ENCODE measurements around the gene GPR101.

Gene GPR101

GRCh38 chrX:137033774-137034507, at the start of gene GPR101:
Gene GPR101, minus strand, starts transcription at chrX:137033995. Its CDS starts 2,321 bp downstream, at chrX:137031674.
- DNase-seq (ENCODE audit: low read depth in 2 of 3, low spot score in 2 of 3), result no peak

DNA sequence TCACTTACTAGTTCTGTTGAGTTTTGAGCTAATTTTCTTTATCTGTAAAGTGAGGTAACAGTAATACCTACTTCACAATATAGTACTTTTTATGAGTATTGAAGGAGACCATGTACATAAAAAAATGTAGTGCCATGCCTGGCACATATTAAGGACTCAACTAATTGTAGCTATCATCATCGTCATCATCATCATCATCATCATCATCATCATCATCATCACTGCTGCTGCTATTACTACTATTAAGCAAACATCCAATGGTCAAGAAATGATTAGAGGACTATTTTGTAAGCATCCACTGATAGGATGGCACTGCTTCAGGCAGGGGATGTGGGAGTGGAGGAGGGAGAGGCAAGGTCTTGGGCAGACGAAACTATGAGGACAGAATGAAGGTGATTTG, 47.4 kb upstream of the GPR101 start:
- no peak for DNase-seq (ENCODE audit: low read depth in 2 of 3, low spot score in 2 of 3)

- DNase-seq (ENCODE audit: low read depth in 2 of 3, low spot score in 2 of 3), result no peak
These were observed 38.6 kb upstream of the GPR101 start for GRCh38 chrX:137072396-137072795.

- DNase-seq (ENCODE audit: low read depth in 2 of 3, low spot score in 2 of 3), result no peak
These were observed 37.8 kb upstream of the GPR101 start for GRCh38 chrX:137071596-137071995.

DNA sequence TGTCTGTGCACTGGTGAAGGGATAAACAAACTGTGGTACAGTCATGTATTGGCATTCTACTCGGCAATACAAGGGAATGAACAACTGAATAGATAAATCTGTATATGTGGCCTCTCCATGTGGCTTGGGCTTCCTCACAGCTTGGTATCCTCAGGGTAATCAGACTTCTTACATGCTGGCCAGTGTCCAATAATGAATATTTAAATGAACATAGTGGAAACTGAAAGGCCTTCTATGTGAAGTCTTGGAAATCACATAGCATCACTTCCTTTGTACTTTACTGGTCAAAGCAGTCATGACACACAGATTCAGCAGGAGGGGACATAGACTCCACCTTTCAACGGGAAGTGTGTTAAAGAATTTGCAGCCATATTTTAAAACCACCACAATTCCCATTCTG, 33.4 kb upstream of the GPR101 start:
- no peak for DNase-seq (ENCODE audit: low read depth in 2 of 3, low spot score in 2 of 3)

DNA sequence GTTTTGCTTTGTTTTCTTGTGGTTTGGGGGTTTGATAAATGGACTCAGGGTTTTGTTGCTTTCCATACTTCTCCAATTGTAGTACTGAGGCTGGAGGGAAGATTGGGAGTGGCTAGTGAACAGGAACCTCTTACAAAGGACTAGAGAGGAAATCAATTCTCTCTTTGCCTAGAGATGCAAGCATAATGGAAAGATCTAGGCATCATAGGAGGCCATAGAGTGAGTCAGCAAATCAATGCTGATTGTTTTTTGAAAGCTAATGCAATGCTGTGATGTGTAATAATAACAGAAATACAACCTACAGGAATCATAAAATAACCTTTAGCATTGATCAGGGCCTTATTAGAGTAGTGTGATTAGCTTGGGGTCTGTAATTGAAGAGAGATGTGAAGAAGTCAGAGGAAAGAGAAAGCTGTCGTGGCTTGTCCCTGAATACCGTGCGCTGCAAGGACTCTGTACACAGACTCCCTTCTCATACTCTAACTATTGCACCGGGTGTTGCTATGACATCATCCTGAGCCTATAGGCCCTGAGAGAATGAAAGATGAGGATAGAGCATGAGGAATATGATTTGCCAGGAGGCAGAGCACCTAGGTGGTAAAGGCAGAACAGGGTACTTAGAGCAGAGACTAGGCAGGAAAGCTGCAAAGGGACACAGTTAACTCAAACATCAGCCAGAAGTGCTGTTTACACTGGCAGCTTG, 29.3 kb upstream of the GPR101 start:
- DNase-seq (ENCODE audit: low read depth in 2 of 3, low spot score in 2 of 3), result no peak

DNA sequence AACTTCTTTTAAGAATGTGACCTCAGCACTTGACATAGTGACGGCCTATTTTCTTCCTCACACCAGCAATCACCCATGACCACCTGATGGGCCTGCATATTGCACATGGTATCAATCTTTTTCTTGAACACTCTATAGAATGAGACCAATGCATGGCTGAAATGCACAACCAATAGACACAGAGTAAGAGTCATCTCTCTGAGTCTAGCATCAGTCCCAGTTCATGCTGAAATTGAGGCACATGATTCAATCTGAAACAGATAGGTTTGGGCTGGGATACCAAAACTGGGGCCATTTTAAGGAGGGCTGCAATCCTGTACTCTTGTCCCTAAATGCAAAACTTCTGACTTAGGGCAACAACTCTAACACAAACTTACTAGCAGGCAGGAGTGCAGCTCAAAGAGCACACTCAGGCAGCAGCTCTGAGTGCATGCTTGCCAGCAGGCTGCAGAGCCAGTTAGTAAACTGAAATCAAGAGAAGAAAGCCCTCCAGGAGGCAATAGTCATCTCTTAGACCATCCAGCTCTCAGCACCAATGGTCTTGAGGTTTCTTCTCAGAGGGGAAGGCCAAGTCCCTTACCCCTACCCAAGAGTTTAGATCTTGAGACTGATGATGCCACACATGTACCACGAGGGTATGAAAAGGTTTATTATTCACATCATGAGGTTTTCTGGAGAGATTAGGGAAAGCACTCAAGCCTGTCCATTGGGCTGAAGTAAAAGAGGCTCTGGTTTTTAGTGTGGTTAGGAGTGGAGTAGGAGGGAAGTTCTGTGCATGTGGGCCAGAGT, 24.7 kb upstream of the GPR101 start:
- no peak for DNase-seq (ENCODE audit: low read depth in 2 of 3, low spot score in 2 of 3)

DNA sequence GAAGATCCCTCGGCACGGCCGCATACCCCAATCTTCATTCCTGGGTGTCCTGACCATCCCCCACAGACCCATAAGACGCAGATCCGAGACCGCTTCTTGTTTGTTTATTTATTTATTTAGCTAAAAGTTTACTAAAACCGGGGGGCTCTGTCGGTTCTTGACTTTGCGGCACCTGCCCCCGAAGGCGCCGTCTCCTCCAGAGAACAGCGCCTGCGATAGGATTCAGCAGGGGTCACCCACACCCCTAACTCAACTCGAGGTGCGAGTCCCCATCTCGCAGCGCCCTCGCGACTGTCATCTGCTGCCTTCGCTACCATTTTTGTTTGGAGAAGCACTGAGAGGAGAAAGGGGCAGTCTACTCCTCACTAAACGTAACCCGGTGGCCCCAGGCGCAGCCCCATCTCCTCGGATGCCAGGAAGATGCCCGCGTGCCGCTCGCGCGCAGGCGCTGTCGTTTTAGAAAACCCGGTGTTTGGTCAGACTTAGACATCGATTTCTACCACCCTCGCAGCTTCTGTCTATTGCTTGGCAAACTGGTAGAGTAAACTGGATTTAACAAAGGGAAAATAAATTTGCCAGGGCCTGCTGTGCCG, 18.9 kb upstream of the GPR101 start:
- no peak for DNase-seq (ENCODE audit: low read depth in 2 of 3, low spot score in 2 of 3)

- DNase-seq (ENCODE audit: low read depth in 2 of 3, low spot score in 2 of 3), result peak; percentile 54 to 71 (median 60)
These were observed 18.3 kb upstream of the GPR101 start for GRCh38 chrX:137051978-137052642.

DNA sequence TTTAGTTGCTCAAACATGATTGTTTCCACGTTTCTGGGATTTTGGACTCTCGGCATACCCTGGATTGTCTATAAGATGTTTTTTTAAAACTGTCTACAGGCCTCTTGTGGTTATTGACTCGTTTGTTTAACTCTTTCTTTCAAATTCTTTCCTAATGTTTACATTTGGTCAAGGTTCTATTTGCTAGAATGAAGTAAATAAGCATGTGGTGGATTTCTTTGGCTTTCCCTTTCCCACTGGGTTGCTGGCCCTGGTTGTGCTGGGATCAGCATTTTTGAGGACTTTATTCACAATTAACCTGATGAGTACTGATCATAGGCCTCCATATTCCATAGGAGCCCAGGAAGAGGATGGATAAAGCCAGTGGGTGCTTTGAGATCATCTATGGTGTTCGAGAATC, 11.1 kb upstream of the GPR101 start:
- no peak for DNase-seq (ENCODE audit: low read depth in 2 of 3, low spot score in 2 of 3)

DNA sequence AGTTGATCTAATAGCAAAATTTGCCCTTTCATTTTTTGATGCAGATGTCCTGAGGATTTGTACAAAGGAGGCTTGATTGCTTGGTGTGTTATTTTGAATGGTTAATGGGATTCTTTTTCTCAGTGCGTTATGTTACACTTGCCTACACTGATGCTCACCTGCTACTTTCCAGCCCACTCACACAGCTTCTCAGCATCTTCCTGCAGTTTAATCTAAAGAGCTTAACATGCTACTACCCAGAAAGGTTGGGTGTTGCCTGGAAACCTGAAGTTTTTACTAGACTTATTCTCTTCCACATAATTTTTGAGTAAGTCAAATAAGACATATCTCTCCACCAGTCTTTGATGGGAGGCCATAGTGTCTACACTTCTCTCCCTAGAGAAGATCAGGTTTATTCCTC, 9.9 kb upstream of the GPR101 start:
- no peak for DNase-seq (ENCODE audit: low read depth in 2 of 3, low spot score in 2 of 3)

DNA sequence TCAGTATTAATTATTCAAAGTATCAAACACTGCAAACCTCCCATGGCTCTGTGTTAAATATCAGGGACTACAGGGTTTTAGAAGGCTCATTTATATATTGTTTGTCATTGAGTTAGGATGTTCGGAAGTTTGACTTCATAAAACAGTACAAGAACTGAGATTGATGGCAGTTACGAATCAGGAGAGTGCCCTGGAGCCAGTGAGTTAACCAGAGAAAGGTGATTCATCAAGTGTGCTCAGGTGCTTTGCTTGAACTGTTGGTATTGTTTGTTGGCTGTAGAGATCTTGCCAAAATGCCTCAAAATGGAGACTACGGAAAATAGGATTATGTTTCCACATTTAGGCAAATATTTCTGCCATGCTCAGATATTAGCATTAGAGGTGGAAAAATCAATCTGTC, 7.5 kb upstream of the GPR101 start:
- DNase-seq (ENCODE audit: low read depth in 2 of 3, low spot score in 2 of 3), result no peak

DNA sequence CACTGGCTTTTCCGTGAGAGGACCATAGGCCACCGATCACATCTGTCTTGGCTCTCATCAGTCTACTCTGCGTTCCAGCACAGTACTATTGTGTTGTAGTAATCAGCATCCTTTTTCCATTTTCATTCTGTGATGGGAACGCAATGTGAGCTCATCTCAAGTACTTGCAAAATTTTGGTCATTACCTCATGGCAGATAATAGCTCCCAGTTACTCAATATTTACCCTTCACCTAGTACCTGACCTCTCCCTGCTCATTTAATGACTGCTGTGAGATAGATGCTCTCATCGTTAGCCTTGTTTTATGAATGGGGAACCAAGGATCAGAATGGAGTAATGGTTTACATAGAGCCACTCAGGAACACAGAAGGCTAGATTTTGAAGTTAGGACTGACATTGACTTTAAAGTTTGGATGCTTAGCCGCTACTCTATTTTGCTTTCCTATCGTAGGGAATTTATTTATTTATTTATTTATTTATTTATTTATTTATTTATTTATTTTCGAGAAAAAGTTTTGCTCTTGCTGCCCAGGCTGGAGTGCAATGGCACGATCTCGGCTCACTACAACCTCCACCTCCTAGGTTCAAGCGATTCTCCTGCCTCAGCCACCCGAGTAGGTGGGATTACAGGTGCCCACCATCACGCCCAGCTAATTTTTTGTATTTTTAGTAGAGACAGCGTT, 6.5 kb upstream of the GPR101 start:
- no peak for DNase-seq (ENCODE audit: low read depth in 2 of 3, low spot score in 2 of 3)

DNA sequence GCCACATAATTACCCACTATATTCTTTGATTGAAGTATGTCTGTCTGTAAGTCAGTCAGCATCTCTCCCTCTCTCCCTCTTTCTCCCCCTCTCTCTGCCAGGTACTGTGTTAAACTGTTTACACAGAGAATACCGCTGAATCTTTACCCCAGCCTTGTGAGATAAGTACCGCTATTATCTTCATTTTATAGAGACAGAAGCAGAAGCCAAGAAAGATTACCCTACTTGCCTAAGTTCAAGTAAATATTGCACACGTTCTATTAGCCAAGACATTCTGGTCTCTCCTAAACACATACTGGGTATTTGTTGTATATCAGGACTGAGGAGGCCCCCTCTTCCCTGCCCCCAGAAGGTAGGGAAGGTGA, 695 bp upstream of the GPR101 start:
- DNase-seq (ENCODE audit: low read depth in 2 of 3, low spot score in 2 of 3), result no peak

GRCh38 chrX:137032841-137033773, 688 bp downstream of the GPR101 start:
- DNase-seq (ENCODE audit: low read depth in 2 of 3, low spot score in 2 of 3), result no peak

- DNase-seq (ENCODE audit: low read depth in 2 of 3, low spot score in 2 of 3), result no peak
These were observed 1.5 kb downstream of the GPR101 start for GRCh38 chrX:137032341-137032694.

DNA sequence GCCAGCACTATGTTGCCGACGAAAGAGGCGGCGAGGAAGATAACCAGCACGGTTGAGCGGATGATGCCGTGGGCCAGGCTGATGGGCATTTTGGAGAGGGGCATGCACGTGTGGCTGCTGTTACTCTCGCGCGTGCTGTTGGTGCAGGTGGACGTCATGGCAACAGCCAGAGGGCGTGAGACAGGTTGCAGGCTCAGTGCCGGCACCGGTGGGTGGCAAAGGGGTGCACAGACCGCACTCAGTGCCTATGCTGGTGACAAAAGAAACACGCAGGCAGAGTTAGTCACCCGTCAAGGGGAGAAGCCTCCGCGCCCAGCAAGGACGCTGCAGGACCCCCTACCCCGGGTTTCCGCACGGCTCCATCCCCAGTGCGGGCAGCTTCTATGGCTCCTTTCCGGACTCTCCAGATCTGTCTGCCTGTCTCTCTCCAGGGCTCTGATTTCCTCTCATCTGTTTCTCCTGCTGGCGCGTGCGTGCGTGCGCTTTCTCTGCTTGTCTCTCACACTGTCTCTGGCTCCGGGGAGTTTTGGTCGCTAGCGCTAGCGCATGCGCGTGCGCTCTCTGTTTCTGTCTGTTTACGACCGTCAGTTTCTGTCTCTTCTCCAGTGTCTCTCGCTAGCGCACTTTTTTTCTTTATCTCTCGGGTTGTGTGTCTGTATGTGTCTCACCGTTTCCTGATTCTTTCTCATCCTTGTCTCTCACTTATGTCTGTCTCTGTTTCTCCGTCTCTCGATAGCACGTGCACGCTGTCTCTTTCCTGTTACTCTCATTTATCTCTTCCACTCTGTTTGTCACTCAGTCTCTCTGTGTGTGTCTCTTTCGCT, 2.1 kb downstream of the GPR101 start:
- DNase-seq (ENCODE audit: low read depth in 2 of 3, low spot score in 2 of 3), result no peak

GRCh38 chrX:137031039-137031438, 2.8 kb downstream of the GPR101 start:
- DNase-seq (ENCODE audit: low read depth in 2 of 3, low spot score in 2 of 3), result no peak

DNA sequence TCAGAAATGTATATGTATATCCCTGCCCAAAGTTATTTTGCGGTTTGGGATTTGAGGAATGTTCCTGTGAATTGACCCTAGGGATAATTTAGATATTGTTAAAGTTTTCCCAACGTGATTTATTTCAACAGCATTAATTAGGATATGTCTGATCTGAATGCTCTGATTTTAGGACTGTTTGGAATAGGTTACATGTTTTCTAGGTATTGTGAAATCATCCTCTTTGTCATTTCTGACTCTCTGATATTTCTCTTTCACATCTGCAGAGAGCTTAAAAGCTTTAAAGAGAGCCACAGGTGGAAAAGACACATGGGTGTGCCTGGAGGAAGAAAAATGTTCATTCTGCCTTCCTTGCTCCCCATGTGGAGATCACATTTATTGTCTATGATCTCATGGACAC, 5.1 kb downstream of the GPR101 start:
- no peak for DNase-seq (ENCODE audit: low read depth in 2 of 3, low spot score in 2 of 3)
